GM18526 (cell line): ENCODE results near the gene ECSIT.
A peak's percentile ranks its signal among the peaks of the same experiment; 100 is the strongest.

Experiments
- POLR2A ChIP-seq: IDR thresholded peaks from 3 replicates; pipeline ENCODE4 v1.6.1; 2011; ENCODE audit not compliant: insufficient read length; ENCODE audit errors: extremely low read depth

Gene ECSIT

DNA sequence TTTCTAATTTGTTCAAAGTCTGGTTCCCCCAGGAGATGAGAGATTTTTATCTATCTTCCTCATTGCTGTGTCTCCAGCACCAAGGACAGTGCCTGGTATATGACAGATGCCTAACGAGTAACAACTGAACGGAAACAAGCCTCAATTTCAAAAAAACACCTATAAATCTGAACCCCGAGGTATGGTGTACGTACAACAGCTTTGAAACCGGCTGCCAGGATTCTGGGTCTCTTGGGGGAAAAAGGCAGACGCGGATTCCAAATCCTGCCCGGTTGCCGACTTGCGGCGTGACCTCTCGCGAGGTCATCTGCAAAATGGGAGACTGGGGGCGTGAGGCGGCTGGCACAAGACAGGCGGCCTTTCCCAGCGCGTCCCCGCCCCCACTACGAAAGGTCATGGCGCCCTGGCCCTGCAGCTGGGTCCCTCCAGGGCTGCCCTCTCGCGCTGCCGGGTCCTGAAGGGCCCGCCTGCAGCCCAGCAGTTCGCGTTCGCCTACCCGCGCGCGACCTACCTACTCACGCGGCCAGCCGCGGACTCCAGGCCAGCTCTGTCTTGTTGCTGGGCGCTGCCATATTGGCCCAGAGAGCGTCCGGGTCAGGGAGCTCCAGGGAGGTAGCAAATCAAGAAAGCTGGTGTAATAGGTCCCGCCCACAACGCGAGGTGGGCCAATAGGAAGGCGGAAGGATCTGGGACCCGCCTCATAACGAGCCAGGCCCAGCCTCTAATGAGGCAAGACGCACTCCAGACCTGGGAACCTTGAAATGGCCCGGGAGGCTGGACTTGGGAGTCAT is at the start of gene ECSIT:
ECSIT (minus strand) TSS at position 584 of the 791 bp plus-strand sequence. CDS start 9,964 bp downstream, outside the sequence.
- peak; percentile 62 for TF ChIP-seq POLR2A

DNA sequence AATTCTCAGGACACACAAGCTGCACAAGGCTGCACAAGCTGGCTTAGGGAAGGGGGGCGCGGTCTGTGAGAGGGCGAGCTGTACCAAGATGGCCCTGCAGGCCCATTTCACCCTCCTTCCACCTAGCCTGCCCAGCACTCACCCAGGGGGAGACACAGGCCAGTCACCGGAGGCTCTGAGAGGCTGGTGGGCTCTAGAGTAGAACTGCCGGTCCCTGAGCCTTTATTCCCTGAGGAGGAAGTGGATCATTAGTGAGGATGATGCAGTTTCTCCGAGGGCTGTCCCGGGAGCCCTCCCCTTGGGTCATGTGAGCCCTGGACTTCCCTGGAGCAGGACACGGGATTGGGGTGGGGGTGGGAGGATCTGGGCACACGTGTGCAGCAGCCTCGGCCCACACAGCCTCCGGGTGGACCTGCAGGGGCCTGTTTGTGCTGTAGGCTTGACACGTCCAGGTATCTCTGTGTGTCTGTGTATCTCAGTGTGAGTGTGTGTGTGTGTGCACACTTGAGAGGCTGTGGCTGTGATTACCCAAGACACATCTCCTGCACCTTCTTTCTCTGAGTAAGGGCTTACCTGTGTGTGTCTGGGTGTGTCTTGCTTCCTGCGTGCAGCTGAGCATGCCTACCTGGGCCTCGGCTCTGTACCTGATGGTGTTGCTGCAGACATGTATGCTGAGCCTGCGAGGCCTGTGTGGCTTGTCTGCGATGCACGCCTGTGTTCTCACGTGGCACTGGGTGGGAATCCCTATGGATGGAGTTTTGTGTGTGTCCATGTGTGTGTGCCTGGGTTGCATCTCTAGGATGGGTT is 48.7 kb upstream of the ECSIT start, which contains the start of gene ACP5:
ACP5 (minus strand) TSS at position 195 of the 807 bp plus-strand sequence. CDS start 328 bp downstream, outside the sequence.
- TF ChIP-seq POLR2A = no peak

- TF ChIP-seq POLR2A = no peak
Observed at GRCh38 chr19:11576227-11576626, 47.3 kb upstream of the ECSIT start.

- TF ChIP-seq POLR2A = no peak
Observed at GRCh38 chr19:11574689-11575088, 45.8 kb upstream of the ECSIT start.

DNA sequence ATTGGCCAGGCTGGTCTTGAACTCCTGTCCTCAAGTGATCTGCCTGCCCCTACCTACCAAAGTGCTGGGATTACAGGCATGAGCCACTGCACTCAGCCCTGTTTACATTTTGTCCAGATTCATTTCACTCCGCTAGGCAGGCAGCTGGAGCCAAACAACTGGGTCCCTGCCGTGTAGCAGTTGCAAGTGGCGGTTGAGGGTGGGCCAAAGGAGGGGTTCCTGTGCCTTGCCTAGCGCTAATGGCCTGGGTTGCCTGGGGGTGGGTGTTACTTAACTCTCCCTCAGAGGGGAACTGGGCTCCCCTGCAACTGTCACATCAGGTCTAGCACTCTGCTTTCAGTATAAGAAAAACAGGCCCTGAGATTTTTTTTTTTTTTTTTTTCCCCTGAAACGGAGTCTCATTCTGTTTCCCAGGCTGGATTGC is 41.1 kb upstream of the ECSIT start:
- no peak for TF ChIP-seq POLR2A

DNA sequence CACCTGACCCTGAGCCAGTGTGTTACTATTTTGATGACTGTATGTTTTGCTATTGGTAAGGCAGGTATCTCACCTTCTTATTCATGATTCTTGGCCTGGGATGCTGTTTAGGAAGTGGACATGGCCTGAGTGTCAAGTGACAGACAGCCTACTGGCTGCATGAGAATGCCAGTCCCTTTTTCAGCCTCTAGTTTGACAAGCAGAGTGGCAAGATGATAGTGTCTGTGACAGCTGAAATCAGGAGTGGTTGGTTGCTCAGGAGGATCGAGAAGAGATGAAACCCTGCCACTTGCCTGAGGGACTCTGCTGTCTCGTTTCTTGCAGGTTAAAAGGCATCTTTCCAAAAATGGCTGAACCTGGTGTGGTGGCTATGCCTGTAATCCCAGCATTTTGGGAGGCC is 37.2 kb upstream of the ECSIT start:
- TF ChIP-seq POLR2A = no peak

DNA sequence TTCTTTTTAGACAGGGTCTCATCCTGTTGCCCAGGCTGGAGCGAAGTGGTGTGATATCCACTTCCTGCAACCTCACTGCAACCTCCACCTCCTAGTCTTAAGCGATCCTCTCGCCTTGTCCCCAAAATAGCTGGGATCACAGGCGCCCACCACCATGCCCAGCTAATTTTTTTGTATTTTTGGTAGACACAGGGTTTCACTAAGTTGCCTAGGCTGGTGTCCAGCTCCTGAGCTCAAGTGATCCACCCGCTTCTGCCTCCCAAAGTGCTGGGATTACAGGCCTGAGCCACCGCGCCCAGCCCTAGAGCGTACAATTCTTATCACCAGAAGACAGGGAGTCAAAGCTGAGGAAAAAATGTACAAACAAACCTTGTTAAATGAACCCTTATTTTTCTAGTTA is 34.6 kb upstream of the ECSIT start:
- TF ChIP-seq POLR2A = no peak

- no peak for TF ChIP-seq POLR2A
Observed at GRCh38 chr19:11560404-11561051, 31.6 kb upstream of the ECSIT start.

DNA sequence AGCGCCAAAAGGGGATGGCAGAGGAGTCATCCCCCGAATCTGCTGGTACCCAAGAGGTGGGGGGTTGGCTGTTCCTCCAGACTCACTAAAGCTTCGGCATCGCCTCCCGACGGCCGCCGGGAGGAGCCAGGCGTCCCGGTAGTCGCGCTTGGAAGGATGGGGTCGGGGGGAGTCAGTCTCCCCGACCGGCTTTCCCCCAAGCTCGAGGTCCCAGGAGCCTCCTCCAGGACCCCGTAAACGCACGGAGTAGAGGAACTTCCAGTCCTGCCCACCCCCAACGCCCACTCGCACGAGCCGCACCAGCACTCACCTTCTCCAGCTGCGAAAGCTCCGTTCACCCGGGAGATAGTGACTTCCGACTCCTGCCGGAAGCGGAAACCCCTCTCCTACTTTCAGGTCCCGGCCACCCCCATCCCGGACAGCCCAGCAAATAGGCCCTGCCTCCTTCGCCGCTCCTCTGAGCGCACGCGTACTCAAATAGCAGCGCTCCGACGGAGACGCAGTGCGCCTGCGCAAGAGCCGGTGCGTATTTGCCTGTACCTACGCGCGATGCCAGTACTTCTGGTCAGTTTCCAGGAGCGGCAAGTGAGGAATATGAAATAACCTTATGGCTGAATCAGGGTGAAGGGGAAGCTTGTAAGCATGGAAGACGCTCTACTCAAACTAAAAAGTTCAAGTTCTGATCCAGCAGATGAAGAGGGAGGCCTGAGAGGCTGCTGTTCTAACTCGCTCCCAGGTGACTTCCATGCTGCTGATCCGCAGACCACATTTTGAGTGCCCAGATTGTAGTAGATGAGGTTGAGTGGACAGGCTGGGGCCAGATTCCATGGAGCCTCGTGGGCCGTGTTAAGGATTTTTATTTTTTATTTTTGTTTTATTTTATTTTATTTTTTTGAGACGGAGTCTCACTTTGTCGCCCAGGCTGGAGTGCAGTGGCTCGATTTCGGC is 30.2 kb upstream of the ECSIT start, which contains the start of gene ELOF1:
ELOF1 (minus strand) TSS at position 350 of the 948 bp plus-strand sequence. CDS start 4,883 bp downstream, outside the sequence.
- peak; percentile 90 for TF ChIP-seq POLR2A

DNA sequence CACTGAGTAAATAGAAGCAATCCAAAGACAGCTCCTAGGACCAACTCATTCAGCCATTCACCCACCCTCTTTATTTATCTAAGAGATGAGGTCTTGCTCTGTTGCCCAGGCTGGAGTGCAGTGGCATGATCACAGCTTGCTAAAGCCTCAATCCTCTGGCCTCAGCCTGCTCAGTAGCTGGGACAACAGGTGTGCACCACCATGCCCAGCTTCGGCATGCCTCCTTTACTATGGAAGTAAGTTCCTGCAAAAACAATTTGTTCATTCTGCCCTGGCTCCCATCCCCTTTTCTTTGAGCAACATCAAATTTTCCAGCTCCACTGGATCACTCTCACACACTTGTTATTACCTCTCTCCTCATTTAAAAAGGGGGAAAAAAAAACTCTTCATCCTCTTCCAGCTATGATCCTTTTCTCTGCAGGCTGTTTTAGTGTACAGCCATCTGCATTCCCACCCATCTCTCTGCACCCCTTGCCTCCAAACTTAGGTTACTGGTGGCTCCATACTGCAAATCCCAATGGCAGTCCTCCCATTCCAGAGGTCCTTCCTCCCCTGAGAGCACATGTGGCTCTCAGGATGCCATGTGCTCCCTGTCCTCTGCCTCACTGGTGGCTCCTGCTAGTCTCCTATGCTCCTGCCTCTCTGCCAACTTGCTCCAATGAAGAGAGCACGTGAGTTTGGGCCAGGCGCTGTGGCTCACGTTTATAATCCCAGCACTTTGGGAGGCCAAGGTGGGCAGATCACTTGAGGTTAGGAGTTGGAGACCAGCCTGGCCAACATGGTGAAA is 27.9 kb upstream of the ECSIT start:
- no peak for TF ChIP-seq POLR2A

GRCh38 chr19:11555246-11555645 is 26.3 kb upstream of the ECSIT start:
- TF ChIP-seq POLR2A = no peak

DNA sequence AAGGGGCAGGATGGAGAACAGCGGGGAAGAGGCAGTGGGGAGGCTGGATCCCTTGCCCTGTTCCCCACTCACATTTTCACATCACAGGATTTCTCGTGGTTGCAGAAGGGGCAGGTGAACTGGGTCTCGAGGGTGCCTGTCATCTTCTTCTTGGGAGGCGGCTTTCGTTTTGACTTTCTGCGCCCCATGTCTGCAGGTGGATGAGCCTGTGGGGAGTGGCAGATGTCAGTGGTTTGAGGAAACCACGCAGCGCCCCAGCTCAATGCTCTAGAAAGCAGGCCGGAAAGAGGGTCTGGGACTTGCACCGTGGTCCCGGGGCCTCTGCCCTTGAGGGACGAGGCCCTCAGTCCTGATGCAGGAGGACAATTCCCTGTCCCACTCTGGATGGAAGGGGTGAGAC is 25.2 kb upstream of the ECSIT start:
- TF ChIP-seq POLR2A = no peak

- TF ChIP-seq POLR2A = no peak
Observed at GRCh38 chr19:11552666-11553372, 23.9 kb upstream of the ECSIT start.
